Calu3 (cell line): ENCODE data around the gene FAM114A1. TPM values are rescaled to one million over a fixed set of nuclear protein-coding genes. Genes with fewer than 3 reads are reported as not detected.

Experiments
- BruUV-seq: library from RNA; stranded (reverse); fragments of 400-500 nt; replicated peaks from 2 replicates; lab custom pipeline; 2021; lab: Mats Ljungman, UMichigan
- CTCF ChIA-PET: fragments of 300-600 bp; sonication (Branson Sonifier 250); formaldehyde crosslinking; loops from one replicate; lab custom pipeline; 2022; ENCODE audit warnings: antibody characterized with exemption; lab: Charles Lee
- DNase-seq: peaks from one replicate; pipeline ENCODE4 v3.0.0; 2022
- H3K27ac Mint-ChIP-seq: one replicate; pipeline ENCODE4 v1.8.0; 2022; ENCODE audit warnings: mixed read lengths; ENCODE audit not compliant: unreplicated experiment
- H3K27me3 Mint-ChIP-seq: one replicate; pipeline ENCODE4 v1.8.0; 2022; ENCODE audit warnings: mixed read lengths; ENCODE audit not compliant: unreplicated experiment
- H3K36me3 Mint-ChIP-seq: one replicate; pipeline ENCODE4 v1.8.0; 2022; ENCODE audit warnings: mild to moderate bottlenecking, moderate library complexity, mixed read lengths; ENCODE audit not compliant: insufficient read depth, unreplicated experiment
- H3K4me1 Mint-ChIP-seq: one replicate; pipeline ENCODE4 v1.8.0; 2022; ENCODE audit warnings: mild to moderate bottlenecking, low read depth, mixed read lengths; ENCODE audit not compliant: unreplicated experiment
- H3K4me3 Mint-ChIP-seq: one replicate; pipeline ENCODE4 v1.8.0; 2022; ENCODE audit warnings: mild to moderate bottlenecking, low read depth, moderate library complexity, mixed read lengths; ENCODE audit not compliant: unreplicated experiment
- H3K9me3 Mint-ChIP-seq: one replicate; pipeline ENCODE4 v1.8.0; 2022; ENCODE audit warnings: low read depth, mixed read lengths; ENCODE audit not compliant: unreplicated experiment
- intact Hi-C: fragments of 100-400 bp; cut with micrococcal nuclease; formaldehyde crosslinking; loops from one replicate; pipeline ENCODE4 v1.10.0; 2022; ENCODE audit not compliant: unreplicated experiment
- total RNA-seq: library from RNA; stranded (reverse); gene quantifications from 2 replicates; pipeline ENCODE4 v1.2.3, GENCODE V29; 2022
- TF ChIP-seq, protein P1 (sequence below): fragments of 200-600 bp; IDR thresholded peaks from one replicate; pipeline ENCODE4 v1.8.0; 2022; ENCODE audit warnings: antibody characterized with exemption; ENCODE audit not compliant: unreplicated experiment

The FAM114A1 gene
- total RNA-seq, 1 experiment from 2014 or later, result 22.1 TPM

- BruUV-seq, result no TSS peak
- Mint-ChIP-seq H3K36me3 (no peaks in the 10 kb centered on the region), H3K9me3 (peaks cover 2% of the 10 kb centered on the region), H3K27me3 (peaks cover 17% of the 10 kb centered on the region), H3K4me1 (peaks cover 22% of the 10 kb centered on the region), H3K27ac (no peak overlapping the region), H3K4me3 (no peak overlapping the region)
- no peak for DNase-seq
- CTCF ChIA-PET, result no interaction called here
- TF ChIP-seq, protein P1, sequence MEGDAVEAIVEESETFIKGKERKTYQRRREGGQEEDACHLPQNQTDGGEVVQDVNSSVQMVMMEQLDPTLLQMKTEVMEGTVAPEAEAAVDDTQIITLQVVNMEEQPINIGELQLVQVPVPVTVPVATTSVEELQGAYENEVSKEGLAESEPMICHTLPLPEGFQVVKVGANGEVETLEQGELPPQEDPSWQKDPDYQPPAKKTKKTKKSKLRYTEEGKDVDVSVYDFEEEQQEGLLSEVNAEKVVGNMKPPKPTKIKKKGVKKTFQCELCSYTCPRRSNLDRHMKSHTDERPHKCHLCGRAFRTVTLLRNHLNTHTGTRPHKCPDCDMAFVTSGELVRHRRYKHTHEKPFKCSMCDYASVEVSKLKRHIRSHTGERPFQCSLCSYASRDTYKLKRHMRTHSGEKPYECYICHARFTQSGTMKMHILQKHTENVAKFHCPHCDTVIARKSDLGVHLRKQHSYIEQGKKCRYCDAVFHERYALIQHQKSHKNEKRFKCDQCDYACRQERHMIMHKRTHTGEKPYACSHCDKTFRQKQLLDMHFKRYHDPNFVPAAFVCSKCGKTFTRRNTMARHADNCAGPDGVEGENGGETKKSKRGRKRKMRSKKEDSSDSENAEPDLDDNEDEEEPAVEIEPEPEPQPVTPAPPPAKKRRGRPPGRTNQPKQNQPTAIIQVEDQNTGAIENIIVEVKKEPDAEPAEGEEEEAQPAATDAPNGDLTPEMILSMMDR, result no peak
- intact Hi-C loops, result no loop called here
Observed at GRCh38 chr4:38821739-38822138, 45.9 kb upstream of the FAM114A1 start.

GRCh38 chr4:38822748-38823303 is 44.8 kb upstream of the FAM114A1 start:
- Mint-ChIP-seq H3K4me1 (peaks cover 22% of the 10 kb centered on the region), H3K27ac (no peak overlapping the region), H3K9me3 (peaks cover 2% of the 10 kb centered on the region), H3K4me3 (no peak overlapping the region), H3K27me3 (peaks cover 17% of the 10 kb centered on the region), H3K36me3 (no peaks in the 10 kb centered on the region)
- TF ChIP-seq, protein P1, result no peak
- intact Hi-C loops, result no loop called here
- CTCF ChIA-PET, result no interaction called here
- DNase-seq, result no peak
- BruUV-seq, result no TSS peak

DNA sequence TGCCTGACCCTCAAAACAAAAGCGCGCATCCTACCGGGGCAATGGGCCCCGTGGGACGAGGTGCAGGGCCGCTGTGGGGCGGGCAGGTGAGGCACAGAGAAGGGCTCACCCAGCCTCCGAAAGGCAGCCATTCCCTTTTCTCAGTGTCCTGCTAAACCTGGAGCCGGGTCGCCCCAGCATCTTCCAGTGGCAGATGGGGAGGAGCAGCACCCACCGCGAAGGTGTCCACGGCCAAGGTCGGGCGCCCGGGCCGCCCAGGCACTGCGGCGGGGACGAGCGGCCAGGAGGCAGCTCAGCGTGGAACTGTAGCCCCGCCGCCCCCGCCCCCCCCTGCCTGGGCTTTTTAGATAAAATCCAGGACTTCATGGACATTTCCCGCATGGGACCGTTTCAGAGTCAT is 43.8 kb upstream of the FAM114A1 start:
- H3K27ac Mint-ChIP-seq, result no peak overlapping the region
- peaks cover 17% of the 10 kb centered on the region for H3K27me3 Mint-ChIP-seq
- CTCF ChIA-PET, result no interaction called here
- intact Hi-C loops, result no loop called here
- peaks cover 22% of the 10 kb centered on the region for H3K4me1 Mint-ChIP-seq
- no peak for DNase-seq
- H3K9me3 Mint-ChIP-seq, result peaks cover 2% of the 10 kb centered on the region
- H3K36me3 Mint-ChIP-seq, result no peaks in the 10 kb centered on the region
- TF ChIP-seq, protein P1, result no peak
- no peak overlapping the region for H3K4me3 Mint-ChIP-seq
- no TSS peak for BruUV-seq

DNA sequence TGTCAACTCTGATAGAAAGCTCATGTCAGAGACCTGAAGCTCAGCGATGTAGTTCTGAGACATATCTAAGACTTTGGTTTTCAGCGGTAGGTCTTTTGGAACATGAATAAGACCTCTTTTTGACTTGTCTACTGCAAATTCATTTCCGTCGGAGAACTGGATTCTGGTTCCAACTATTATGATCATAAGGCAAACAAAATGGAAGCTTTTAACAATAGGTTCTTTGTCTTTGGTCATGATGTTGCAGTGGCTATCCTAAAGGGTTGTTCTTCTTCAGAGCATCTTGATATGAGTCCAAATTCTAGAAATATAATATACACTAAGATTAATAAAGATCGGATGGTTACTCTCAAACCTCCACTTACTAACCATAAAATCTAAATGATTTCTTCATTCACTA is 38.4 kb upstream of the FAM114A1 start:
- Mint-ChIP-seq H3K9me3 (no peaks in the 10 kb centered on the region), H3K4me1 (no peaks in the 10 kb centered on the region), H3K36me3 (no peaks in the 10 kb centered on the region), H3K4me3 (no peak overlapping the region), H3K27ac (no peak overlapping the region), H3K27me3 (peaks cover 17% of the 10 kb centered on the region)
- intact Hi-C loops, result no loop called here
- TF ChIP-seq, protein P1, result no peak
- no peak for DNase-seq
- BruUV-seq, result no TSS peak
- CTCF ChIA-PET, result no interaction called here
